NCI-H146 treated with DMSO at 0.1 percent for 48 hours (cell line): ENCODE data around the gene ADD2.

ENCODE experiments used
- DNase-seq: peaks from one replicate; lab custom pipeline; 2025; ENCODE audit not compliant: unreplicated experiment; lab: John Stamatoyannopoulos, UW

The ADD2 gene

DNA sequence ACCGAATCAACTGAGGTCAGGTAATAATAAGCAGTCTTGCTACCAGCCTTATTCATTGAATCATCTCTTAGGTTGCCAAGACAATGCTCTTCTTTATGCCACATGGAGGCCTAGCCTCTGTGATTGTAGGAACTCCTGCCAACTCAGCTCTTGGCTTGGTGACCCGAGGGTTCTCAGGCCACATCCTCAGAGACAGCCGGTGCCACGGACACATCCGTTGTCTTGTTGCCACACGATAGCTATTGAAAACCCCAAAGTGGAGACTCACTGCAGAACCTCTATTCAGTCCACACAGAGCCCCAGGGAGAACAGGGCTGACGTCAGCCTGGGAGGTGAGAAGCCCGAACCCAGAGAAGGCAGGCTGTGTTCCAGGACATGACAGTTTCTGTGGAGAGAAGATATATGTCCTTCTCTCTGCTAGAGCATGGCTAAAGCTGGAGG, 160.9 kb downstream of the ADD2 start:
- no peak for DNase-seq
